Uterus (tissue), 4 donors: ENCODE measurements around the gene COL15A1. TPM values are rescaled to one million over a fixed set of nuclear protein-coding genes. Genes with fewer than 3 reads are reported as not detected.
A peak's percentile ranks its signal among the peaks of the same experiment; 100 is the strongest.

ENCODE experiments used
- DNase-seq, 2 donors: peaks; one replicate each; pipeline ENCODE4 v3.0.0-alpha.2; 2019 to 2020
- H3K27ac ChIP-seq, 2 donors: fragments of 200-600 bp; sonication (generic); 1 replicate in 1 of 2; 2 replicates in 1 of 2; pipeline ENCODE4 v1.5.1; 2016 to 2018
- H3K27me3 ChIP-seq, 2 donors: fragments of 200-600 bp; sonication (generic); one replicate each; pipeline ENCODE4 v1.5.1; 2018 to 2019; ENCODE audit warnings: control low read depth in 1 of 2
- H3K36me3 ChIP-seq, 2 donors: fragments of 200-600 bp; sonication (generic); one replicate each; pipeline ENCODE4 v1.5.1; 2019; ENCODE audit warnings: control low read depth in 1 of 2
- H3K4me1 ChIP-seq, 2 donors: fragments of 200-600 bp; sonication (generic); one replicate each; pipeline ENCODE4 v1.5.1; 2018 to 2019; ENCODE audit warnings: control low read depth in 1 of 2
- H3K4me3 ChIP-seq, 2 donors: fragments of 200-600 bp; sonication (generic); 1 replicate in 1 of 2; 2 replicates in 1 of 2; pipeline ENCODE4 v1.5.1; 2018 to 2019; ENCODE audit warnings: mild to moderate bottlenecking in 1 of 2
- H3K9me3 ChIP-seq, 2 donors: fragments of 200-600 bp; sonication (generic); one replicate each; pipeline ENCODE4 v1.5.1; 2019; ENCODE audit warnings: control low read depth in 1 of 2
- CTCF ChIP-seq, 4 experiments: fragments of 200-600 bp in 2 of 4; fragments of 450-650 bp in 2 of 4; sonication (generic) in 2 of 4; IDR thresholded peaks; one replicate each; pipeline ENCODE4 v1.5.1; 2016 to 2019; ENCODE audit warnings: antibody characterized with exemption in 4 of 4, mild to moderate bottlenecking in 2 of 4, moderate library complexity in 1 of 4
- POLR2A ChIP-seq, 2 donors: fragments of 450-650 bp; IDR thresholded peaks; one replicate each; pipeline ENCODE4 v1.6.1; 2016; ENCODE audit warnings: antibody characterized with exemption in 2 of 2, mild to moderate bottlenecking in 1 of 2, moderate library complexity in 1 of 2
- intact Hi-C: fragments of 100-400 bp; cut with DNase I; formaldehyde crosslinking; loops from one replicate; pipeline ENCODE4 v1.15.1; 2023; ENCODE audit warnings: low total_unique reads
- total RNA-seq, 4 donors: library from RNA; depleted of rRNA in 3 of 4; stranded (reverse); fragments of >200 nt in 3 of 4; gene quantifications; one replicate each; pipeline versions ENCODE4 v1.1.0 to v1.2.4, GENCODE V29; 2014 to 2023
- donor health status: DM: yes; HTN: yes; CAD: no.

The COL15A1 gene
- total RNA-seq, 4 donors from 2014 or later, result 20.3 to 160 (median 50.4) TPM

- no peak overlapping the region for H3K4me3 ChIP-seq
- intact Hi-C loops, result no loop called here
- H3K27me3 ChIP-seq, result no peaks in the 10 kb centered on the region
- H3K36me3 ChIP-seq, result no peaks in the 10 kb centered on the region
- H3K27ac ChIP-seq, result no peak overlapping the region
- H3K9me3 ChIP-seq, result no peaks in the 10 kb centered on the region
- DNase-seq, result no peak
- no peaks in the 10 kb centered on the region for H3K4me1 ChIP-seq
- TF ChIP-seq CTCF (IDR thresholded peaks at IDR 0.05) (no peak), POLR2A (IDR thresholded peaks at IDR 0.05) (no peak)
Measured at GRCh38 chr9:99076483-99077171, 132.9 kb downstream of the COL15A1 start.

- intact Hi-C loops, result no loop called here
- no peak overlapping the region for H3K4me3 ChIP-seq
- no peaks in the 10 kb centered on the region for H3K27me3 ChIP-seq
- no peaks in the 10 kb centered on the region for H3K4me1 ChIP-seq
- H3K36me3 ChIP-seq, result no peaks in the 10 kb centered on the region
- no peak overlapping the region for H3K27ac ChIP-seq
- no peaks in the 10 kb centered on the region for H3K9me3 ChIP-seq
- DNase-seq, result no peak
- TF ChIP-seq CTCF (IDR thresholded peaks at IDR 0.05) (no peak), POLR2A (IDR thresholded peaks at IDR 0.05) (no peak)
Measured at GRCh38 chr9:99078717-99079116, 135.0 kb downstream of the COL15A1 start.

GRCh38 chr9:99079542-99079941, 135.8 kb downstream of the COL15A1 start:
- Histone ChIP-seq H3K36me3 (no peaks in the 10 kb centered on the region), H3K4me1 (no peaks in the 10 kb centered on the region), H3K4me3 (no peak overlapping the region), H3K27me3 (no peaks in the 10 kb centered on the region), H3K27ac (no peak overlapping the region), H3K9me3 (no peaks in the 10 kb centered on the region)
- intact Hi-C loops, result no loop called here
- TF ChIP-seq CTCF (IDR thresholded peaks at IDR 0.05) (no peak), POLR2A (IDR thresholded peaks at IDR 0.05) (no peak)
- no peak for DNase-seq

GRCh38 chr9:99083051-99083450, 139.3 kb downstream of the COL15A1 start:
- intact Hi-C loops, result no loop called here
- no peaks in the 10 kb centered on the region for H3K9me3 ChIP-seq
- H3K4me1 ChIP-seq, result no peaks in the 10 kb centered on the region
- no peak for DNase-seq
- no peaks in the 10 kb centered on the region for H3K27me3 ChIP-seq
- H3K4me3 ChIP-seq, result no peak overlapping the region
- H3K27ac ChIP-seq, result no peak overlapping the region
- no peaks in the 10 kb centered on the region for H3K36me3 ChIP-seq
- TF ChIP-seq CTCF (IDR thresholded peaks at IDR 0.05) (no peak), POLR2A (IDR thresholded peaks at IDR 0.05) (no peak)

- H3K4me1 ChIP-seq, result no peaks in the 10 kb centered on the region
- peak in 1 of 2 donors; percentile 30 for DNase-seq
- no peaks in the 10 kb centered on the region for H3K36me3 ChIP-seq
- intact Hi-C loops, result no loop called here
- H3K4me3 ChIP-seq, result no peak overlapping the region
- H3K27me3 ChIP-seq, result no peaks in the 10 kb centered on the region
- no peaks in the 10 kb centered on the region for H3K9me3 ChIP-seq
- peak overlapping the region; percentile 29 to 36 for H3K27ac ChIP-seq
- TF ChIP-seq POLR2A (IDR thresholded peaks at IDR 0.05) (no peak), CTCF (IDR thresholded peaks at IDR 0.05) (no peak)
Measured at GRCh38 chr9:99085949-99086948, 142.5 kb downstream of the COL15A1 start.
